HL-60 (cell line): ENCODE results near the gene NHSL1.

Source experiments
- GABPA ChIP-seq: IDR thresholded peaks from 2 replicates; pipeline ENCODE4 v1.6.1; 2012; ENCODE audit warnings: low read depth
- POLR2AphosphoS5 ChIP-seq: IDR thresholded peaks from 2 replicates; pipeline ENCODE4 v1.6.1; 2012; ENCODE audit warnings: low read depth

GRCh38 chr6:138389551-138389950 lies 109.7 kb downstream of the NHSL1 start:
- TF ChIP-seq POLR2AphosphoS5 (no peak), GABPA (no peak)
